Activated naive CD4-positive, alpha-beta T cell treated with anti-CD3 and anti-CD28 coated beads for 36 hours (primary cell): Measurements from ENCODE around the gene C3AR1. TPM values are rescaled to one million over a fixed set of nuclear protein-coding genes. Genes with fewer than 3 reads are reported as not detected.
A peak's percentile ranks its signal among the peaks of the same experiment; 100 is the strongest.
"Not testable (repeated sequence)": the region's sequence is repeated elsewhere in the genome, so short reads cannot be mapped to it uniquely, and the experiment has no call there.

ENCODE experiments used
- CTCF ChIA-PET: fragments of 350-600 bp; sonication (Branson Sonifier 250); formaldehyde crosslinking; loops from one replicate; lab custom pipeline; 2021; ENCODE audit warnings: antibody characterized with exemption; lab: Charles Lee
- DNase-seq: peaks from one replicate; pipeline ENCODE4 v3.0.0-alpha.2; 2020
- H3K27ac Mint-ChIP-seq: one replicate; pipeline ENCODE4 v1.8.0; 2021; ENCODE audit warnings: mild to moderate bottlenecking, mixed read lengths
- H3K27me3 Mint-ChIP-seq: one replicate; pipeline ENCODE4 v1.8.0; 2021; ENCODE audit warnings: low read depth, mixed read lengths
- H3K36me3 Mint-ChIP-seq: one replicate; pipeline ENCODE4 v1.8.0; 2021; ENCODE audit warnings: low read depth, mixed read lengths
- H3K4me1 Mint-ChIP-seq: one replicate; pipeline ENCODE4 v1.8.0; 2021; ENCODE audit warnings: low read depth, mixed read lengths
- H3K4me3 Mint-ChIP-seq: one replicate; pipeline ENCODE4 v1.8.0; 2021; ENCODE audit warnings: mild to moderate bottlenecking, moderate library complexity, mixed read lengths
- H3K9me3 Mint-ChIP-seq: one replicate; pipeline ENCODE4 v1.8.0; 2021; ENCODE audit warnings: mixed read lengths
- intact Hi-C: fragments of 100-400 bp; cut with micrococcal nuclease; formaldehyde crosslinking; loops from one replicate; pipeline ENCODE4 v1.15.1; 2023
- total RNA-seq, 2 experiments: library from RNA; stranded (reverse); gene quantifications; one replicate each; pipeline ENCODE4 v1.2.3, GENCODE V29; 2021

The C3AR1 gene
- total RNA-seq, 2 experiments from 2014 or later: 0.21 to 0.25 TPM

DNA sequence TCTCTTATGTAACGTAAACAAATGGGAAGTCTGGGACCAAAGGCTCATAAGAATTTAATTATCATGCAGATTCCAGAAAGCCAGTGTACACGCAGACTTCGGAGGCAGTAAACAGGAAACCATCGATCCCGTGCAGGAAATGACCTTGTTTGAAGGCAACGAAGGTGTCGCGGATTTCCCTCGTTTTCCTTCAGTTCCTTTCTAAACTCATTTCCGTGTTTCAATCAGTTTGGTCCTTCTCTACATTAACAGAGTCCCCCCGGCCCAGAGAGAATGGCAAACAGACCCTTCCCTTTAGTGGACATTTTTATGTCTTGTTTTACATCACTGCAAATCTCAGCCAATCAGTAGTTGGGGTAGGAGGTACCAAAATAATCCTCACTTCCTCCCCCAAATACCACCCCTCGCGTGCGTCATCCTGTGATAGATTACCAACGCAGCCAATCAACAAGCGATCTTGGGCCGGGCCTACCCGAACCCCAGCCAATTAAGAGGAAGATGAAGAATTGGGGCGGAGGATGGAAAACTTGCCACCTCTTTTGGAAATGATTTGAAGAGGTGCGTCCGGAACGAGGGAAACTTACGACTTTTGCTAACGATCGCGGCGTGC is 39.8 kb downstream of the C3AR1 start:
- Mint-ChIP-seq H3K36me3 (peaks cover 6% of the 10 kb centered on the region), H3K9me3 (no peaks in the 10 kb centered on the region)
- intact Hi-C loops: loop anchor here (1.0 to 5.0 kb wide), 9 partner anchors 36 to 1154 kb away; partner anchors contain the start of genes LPCAT3, NECAP1 and SPSB2

DNA sequence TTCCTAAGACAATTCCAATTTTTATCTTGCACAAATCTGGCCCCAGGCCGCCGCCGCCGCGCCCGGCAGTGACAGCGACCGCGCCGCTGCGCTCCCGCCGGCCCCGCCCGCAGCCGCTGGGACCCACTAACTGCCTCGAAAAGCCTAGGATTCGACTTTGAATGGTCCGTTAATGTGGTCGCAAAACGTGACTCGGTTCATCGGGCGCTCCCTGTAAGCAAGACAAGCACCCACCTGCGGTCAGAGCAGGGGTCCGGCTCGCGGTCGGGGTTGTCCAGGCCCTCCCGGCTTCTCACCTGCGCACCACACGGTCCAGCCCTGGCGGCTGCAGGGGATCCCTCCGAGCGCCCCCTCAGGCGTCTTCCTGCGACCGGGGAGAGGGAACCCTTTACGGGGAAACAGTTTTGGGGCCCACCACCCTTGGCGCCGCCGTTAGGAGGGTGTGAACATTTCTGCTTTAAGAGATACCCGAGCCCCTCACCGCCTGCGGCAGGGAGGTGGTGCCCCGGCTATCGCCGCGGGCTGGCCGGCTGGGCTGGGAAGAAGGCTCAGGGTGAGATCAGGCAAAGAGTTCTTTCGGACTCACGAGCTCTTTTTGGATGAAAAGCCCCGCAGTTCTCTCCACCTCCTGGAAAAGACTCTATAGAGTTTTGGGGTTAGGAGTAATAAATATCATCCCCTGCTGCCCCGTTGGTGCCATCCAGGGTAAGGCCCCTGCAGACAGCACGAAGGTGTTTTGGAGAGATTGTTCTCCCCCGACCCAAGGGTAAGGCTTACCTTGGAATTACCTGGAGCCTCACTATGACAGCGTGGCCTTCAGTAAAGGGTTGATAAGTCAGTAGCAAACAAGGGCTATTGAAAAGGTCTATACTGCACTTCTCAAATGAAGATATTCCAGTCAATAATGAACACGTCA is 47.2 kb downstream of the C3AR1 start:
- H3K9me3 Mint-ChIP-seq: no peaks in the 10 kb centered on the region
- intact Hi-C loops: no loop called here
- no peak overlapping the region for H3K27ac Mint-ChIP-seq
- no peaks in the 10 kb centered on the region for H3K36me3 Mint-ChIP-seq
- peaks cover 18% of the 10 kb centered on the region for H3K27me3 Mint-ChIP-seq
- no peak for DNase-seq
- CTCF ChIA-PET: interaction anchor here (0.6 kb wide), 1 partner anchor 335 kb away, joined by 3 read pairs; no protein-coding TSS in a partner anchor
- H3K4me1 Mint-ChIP-seq: peaks cover 7% of the 10 kb centered on the region
- H3K4me3 Mint-ChIP-seq: peak overlapping the region; percentile 58

More for the DNA sequence above, 39.8 kb downstream of the C3AR1 start:
- Mint-ChIP-seq H3K4me3 (peak overlapping the region; percentile 94), H3K27me3 (no peaks in the 10 kb centered on the region), H3K4me1 (peaks cover 11% of the 10 kb centered on the region), H3K27ac (peak overlapping the region; percentile 100)
- CTCF ChIA-PET: interaction anchor here (1.0 to 2.2 kb wide), 2 partner anchors 19 to 52 kb away, joined by 3 to 6 read pairs; no protein-coding TSS in a partner anchor
- DNase-seq: peak; percentile 99

GRCh38 chr12:8018213-8018612 is 47.9 kb downstream of the C3AR1 start:
- not testable (repeated sequence) for H3K4me1 Mint-ChIP-seq

GRCh38 chr12:8014836-8015235 is 51.3 kb downstream of the C3AR1 start:
- H3K36me3 Mint-ChIP-seq: no peaks in the 10 kb centered on the region
- H3K4me1 Mint-ChIP-seq: peaks cover 7% of the 10 kb centered on the region
- CTCF ChIA-PET: interaction anchor here (1.2 kb wide), 1 partner anchor 31 kb away, joined by 4 read pairs; no protein-coding TSS in a partner anchor
- no peak overlapping the region for H3K4me3 Mint-ChIP-seq
- intact Hi-C loops: no loop called here
- no peaks in the 10 kb centered on the region for H3K9me3 Mint-ChIP-seq
- peaks cover 18% of the 10 kb centered on the region for H3K27me3 Mint-ChIP-seq
- no peak overlapping the region for H3K27ac Mint-ChIP-seq
- DNase-seq: no peak

More at GRCh38 chr12:8018213-8018612, 47.9 kb downstream of the C3AR1 start:
- CTCF ChIA-PET, H3K27ac Mint-ChIP-seq, H3K36me3 Mint-ChIP-seq, H3K9me3 Mint-ChIP-seq, intact Hi-C loops, DNase-seq: not testable (repeated sequence)
- Mint-ChIP-seq H3K4me3 (peak overlapping the region; percentile 58), H3K27me3 (peaks cover 18% of the 10 kb centered on the region)

DNA sequence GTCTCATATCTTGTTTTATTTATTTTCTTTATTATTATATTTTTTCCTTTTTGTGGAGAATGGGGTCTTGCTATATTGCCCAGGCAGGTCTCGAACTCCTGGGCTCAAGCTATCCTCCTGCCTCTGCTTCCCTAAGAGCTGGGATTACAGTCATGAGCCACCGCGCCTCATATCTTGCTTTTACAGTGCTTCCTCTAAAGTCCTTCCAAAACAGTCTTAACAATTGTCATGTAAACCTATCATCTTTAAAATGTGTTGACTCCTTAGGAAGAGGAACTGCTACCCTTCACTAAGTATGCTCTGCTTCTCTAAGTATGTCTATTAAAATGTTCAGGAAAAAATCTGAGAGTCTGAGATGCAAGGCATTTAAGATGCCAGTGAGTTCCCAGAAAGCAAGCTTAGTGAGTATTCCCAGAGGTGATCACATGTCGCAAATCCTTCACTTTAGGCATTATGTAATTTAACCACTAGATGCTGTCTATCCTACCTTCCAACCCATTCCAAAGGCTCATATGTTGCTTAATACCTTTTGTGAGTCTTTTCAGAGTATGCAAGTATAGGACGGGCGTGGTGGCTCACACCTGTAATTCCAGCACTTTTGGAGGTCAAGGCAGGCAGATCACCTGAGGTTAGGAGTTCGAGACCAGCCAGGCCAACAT is 53.4 kb downstream of the C3AR1 start:
- Mint-ChIP-seq H3K4me3 (no peak overlapping the region), H3K27me3 (peaks cover 18% of the 10 kb centered on the region), H3K4me1 (no peaks in the 10 kb centered on the region), H3K9me3 (no peaks in the 10 kb centered on the region), H3K27ac (no peak overlapping the region), H3K36me3 (no peaks in the 10 kb centered on the region)
- no peak for DNase-seq
- CTCF ChIA-PET: interaction anchor here (0.6 to 0.8 kb wide), 2 partner anchors 153 to 164 kb away, joined by 3 read pairs; no protein-coding TSS in a partner anchor
- intact Hi-C loops: no loop called here

DNA sequence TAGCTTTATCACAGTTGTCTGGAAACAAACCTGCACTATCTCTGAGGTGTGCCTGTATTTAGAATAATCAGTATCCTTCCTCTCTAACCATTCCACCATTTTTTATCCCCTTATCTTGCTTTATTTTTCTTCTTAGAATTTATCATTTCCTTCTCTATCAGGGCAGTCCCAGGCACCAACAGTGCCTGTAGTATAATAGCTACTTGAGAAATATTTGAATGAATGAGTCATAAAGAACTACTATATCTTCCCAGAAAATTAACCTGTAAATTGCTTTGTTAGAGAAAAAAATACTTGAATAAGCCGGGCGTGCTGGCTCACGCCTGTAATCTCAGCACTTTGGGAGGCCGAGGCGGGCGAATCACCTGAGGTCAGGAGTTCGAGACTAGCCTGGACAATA is 54.8 kb downstream of the C3AR1 start:
- Mint-ChIP-seq H3K9me3 (no peaks in the 10 kb centered on the region), H3K4me3 (no peak overlapping the region), H3K27me3 (peaks cover 11% of the 10 kb centered on the region), H3K36me3 (no peaks in the 10 kb centered on the region), H3K27ac (no peak overlapping the region), H3K4me1 (no peaks in the 10 kb centered on the region)
- DNase-seq: no peak
- CTCF ChIA-PET: no interaction called here
- intact Hi-C loops: no loop called here

Other genes with a start within 250 kb of the C3AR1 start
- 1 to 10 TPM; 8.8 to 9.8 TPM for gene SLC2A14, start 193.4 kb downstream of the C3AR1 start, total RNA-seq
- 100 to 1,000 TPM; 392 to 394 TPM for gene SLC2A3, start 130.2 kb downstream of the C3AR1 start, total RNA-seq
- 10 to 100 TPM; 17.6 to 17.7 TPM for gene FOXJ2, start 33.6 kb downstream of the C3AR1 start, total RNA-seq
- gene NECAP1, start 15.9 kb upstream of the C3AR1 start, total RNA-seq: 10 to 100 TPM; 30.2 to 32.0 TPM
- 1 to 10 TPM; 1.2 TPM for gene CLEC4A, start 57.3 kb upstream of the C3AR1 start, total RNA-seq
- gene ZNF705A, start 90.7 kb upstream of the C3AR1 start, total RNA-seq: not detected
- gene FAM90A1, start 161.3 kb upstream of the C3AR1 start, total RNA-seq: under 1 TPM; 0.21 to 0.30 TPM